Measurements from ENCODE around the gene ARHGAP6. TPM values are rescaled to one million over a fixed set of nuclear protein-coding genes. Genes with fewer than 3 reads are reported as not detected.
A peak's percentile ranks its signal among the peaks of the same experiment; 100 is the strongest.
"Not testable (repeated sequence)": the region's sequence is repeated elsewhere in the genome, so short reads cannot be mapped to it uniquely, and the experiment has no call there.

ARHGAP6 gene
- total RNA-seq, 1 experiment from 2014 or later: 0.44 TPM

- DNase-seq (ENCODE audit: low read depth): no peak
These were observed 411.2 kb downstream of the ARHGAP6 start for GRCh38 chrX:11254417-11255109.

- no peak for DNase-seq (ENCODE audit: low read depth)
These were observed 421.1 kb downstream of the ARHGAP6 start for GRCh38 chrX:11244636-11245035.

GRCh38 chrX:11242704-11243103 is 423.0 kb downstream of the ARHGAP6 start:
- DNase-seq (ENCODE audit: low read depth): no peak

GRCh38 chrX:11241720-11242119 is 424.0 kb downstream of the ARHGAP6 start:
- no peak for DNase-seq (ENCODE audit: low read depth)

GRCh38 chrX:11239230-11239629 is 426.5 kb downstream of the ARHGAP6 start:
- DNase-seq (ENCODE audit: low read depth): peak; percentile 67

GRCh38 chrX:11235377-11235776 is 430.3 kb downstream of the ARHGAP6 start:
- DNase-seq (ENCODE audit: low read depth): not testable (repeated sequence)

GRCh38 chrX:11215191-11215921 is 450.4 kb downstream of the ARHGAP6 start:
- DNase-seq (ENCODE audit: low read depth): no peak

- no peak for DNase-seq (ENCODE audit: low read depth)
These were observed 451.2 kb downstream of the ARHGAP6 start for GRCh38 chrX:11214346-11215190.

- DNase-seq (ENCODE audit: low read depth): no peak
These were observed 453.0 kb downstream of the ARHGAP6 start for GRCh38 chrX:11212741-11213140.

GRCh38 chrX:11210415-11210801 is 455.3 kb downstream of the ARHGAP6 start:
- no peak for DNase-seq (ENCODE audit: low read depth)

GRCh38 chrX:11209798-11210414 is 455.8 kb downstream of the ARHGAP6 start:
- no peak for DNase-seq (ENCODE audit: low read depth)

- DNase-seq (ENCODE audit: low read depth): no peak
These were observed 459.0 kb downstream of the ARHGAP6 start for GRCh38 chrX:11206716-11207115.

- no peak for DNase-seq (ENCODE audit: low read depth)
These were observed 459.9 kb downstream of the ARHGAP6 start for GRCh38 chrX:11205796-11206195.

- DNase-seq (ENCODE audit: low read depth): no peak
These were observed 468.0 kb downstream of the ARHGAP6 start for GRCh38 chrX:11197671-11198070.

GRCh38 chrX:11196476-11196875 is 469.2 kb downstream of the ARHGAP6 start:
- no peak for DNase-seq (ENCODE audit: low read depth)

GRCh38 chrX:11193035-11193469 is 472.7 kb downstream of the ARHGAP6 start:
- DNase-seq (ENCODE audit: low read depth): no peak

- DNase-seq (ENCODE audit: low read depth): peak; percentile 21
These were observed 474.8 kb downstream of the ARHGAP6 start for GRCh38 chrX:11190745-11191510.

GRCh38 chrX:11189097-11189496 is 476.6 kb downstream of the ARHGAP6 start:
- no peak for DNase-seq (ENCODE audit: low read depth)

- peak; percentile 81 for DNase-seq (ENCODE audit: low read depth)
These were observed 477.1 kb downstream of the ARHGAP6 start for GRCh38 chrX:11188664-11189063.

- DNase-seq (ENCODE audit: low read depth): no peak
These were observed 478.7 kb downstream of the ARHGAP6 start for GRCh38 chrX:11187001-11187400.

GRCh38 chrX:11185861-11186260 is 479.9 kb downstream of the ARHGAP6 start:
- no peak for DNase-seq (ENCODE audit: low read depth)

Data from M059J (cell line).